Mesendoderm (in vitro differentiated cells): Measurements from ENCODE around the gene CR2.
A peak's percentile ranks its signal among the peaks of the same experiment; 100 is the strongest.
"Not testable (repeated sequence)": the region's sequence is repeated elsewhere in the genome, so short reads cannot be mapped to it uniquely, and the experiment has no call there.

Source experiments
- DNase-seq: peaks from one replicate; pipeline ENCODE4 v3.0.0; 2013
- H2AK5ac ChIP-seq: 2 replicates; pipeline ENCODE4 v1.6.1; 2013; ENCODE audit warnings: low read length, inconsistent platforms
- H2BK120ac ChIP-seq: 2 replicates; pipeline ENCODE4 v1.6.1; 2013; ENCODE audit warnings: low read depth, mild to moderate bottlenecking, low read length, moderate library complexity, mixed read lengths
- H2BK15ac ChIP-seq: replicated peaks from 2 replicates; pipeline ENCODE4 v1.6.1; 2013; ENCODE audit warnings: low read depth, mild to moderate bottlenecking, moderate library complexity
- H2BK5ac ChIP-seq: 2 replicates; pipeline ENCODE4 v1.6.1; 2013; ENCODE audit warnings: low read length, inconsistent platforms
- H3K18ac ChIP-seq: 2 replicates; pipeline ENCODE4 v1.6.1; 2013; ENCODE audit warnings: mild to moderate bottlenecking, low read length, mixed read lengths
- H3K23ac ChIP-seq: one replicate; pipeline ENCODE4 v1.6.1; 2013; ENCODE audit warnings: low read length
- H3K27ac ChIP-seq: 2 replicates; pipeline ENCODE4 v1.5.1; 2013; ENCODE audit warnings: low read depth, mild to moderate bottlenecking, inconsistent platforms, low read length, moderate library complexity
- H3K27me3 ChIP-seq: 2 replicates; pipeline ENCODE4 v1.6.1; 2013; ENCODE audit warnings: low read length, control low read depth, mild to moderate bottlenecking, inconsistent platforms; ENCODE audit not compliant: insufficient read depth, poor library complexity
- H3K36me3 ChIP-seq: 2 replicates; pipeline ENCODE4 v1.6.1; 2013; ENCODE audit warnings: low read length, inconsistent platforms; ENCODE audit not compliant: control insufficient read depth, insufficient read depth
- H3K4ac ChIP-seq: one replicate; pipeline ENCODE4 v1.6.1; 2013; ENCODE audit warnings: low read depth, mild to moderate bottlenecking, low read length, moderate library complexity
- H3K4me1 ChIP-seq: 2 replicates; pipeline ENCODE4 v1.6.1; 2013; ENCODE audit warnings: low read depth, low read length, inconsistent platforms; ENCODE audit not compliant: control insufficient read depth
- H3K4me2 ChIP-seq: 2 replicates; pipeline ENCODE4 v1.6.1; 2013; ENCODE audit warnings: low read length
- H3K4me3 ChIP-seq: 2 replicates; pipeline ENCODE4 v1.5.1; 2013; ENCODE audit warnings: mild to moderate bottlenecking, low read length
- H3K56ac ChIP-seq: one replicate; pipeline ENCODE4 v1.6.1; 2013; ENCODE audit warnings: low read length
- H3K79me1 ChIP-seq: 2 replicates; pipeline ENCODE4 v1.6.1; 2013; ENCODE audit warnings: low read length, inconsistent platforms
- H3K79me2 ChIP-seq: 2 replicates; pipeline ENCODE4 v1.6.1; 2013; ENCODE audit warnings: mild to moderate bottlenecking, low read length; ENCODE audit not compliant: control insufficient read depth, insufficient read depth
- H3K9ac ChIP-seq: 2 replicates; pipeline ENCODE4 v1.6.1; 2013; ENCODE audit warnings: low read length, inconsistent platforms
- H4K5ac ChIP-seq: one replicate; pipeline ENCODE4 v1.6.1; 2013; ENCODE audit warnings: low read length
- H4K8ac ChIP-seq: one replicate; pipeline ENCODE4 v1.6.1; 2013; ENCODE audit warnings: low read depth, mild to moderate bottlenecking, control low read depth, low read length, moderate library complexity
- WGBS: extraction: QIAGEN DNeasy Blood & Tissue Kit; methylation state at CpG from one replicate; pipeline ENCODE4 v1.1.7; 2013; ENCODE audit warnings: low lambda C conversion rate, missing lambda C conversion rate; ENCODE audit not compliant: insufficient coverage; ENCODE audit errors: extremely low coverage; 5-methylcytosine and 5-hydroxymethylcytosine counted together

CR2 gene

DNA sequence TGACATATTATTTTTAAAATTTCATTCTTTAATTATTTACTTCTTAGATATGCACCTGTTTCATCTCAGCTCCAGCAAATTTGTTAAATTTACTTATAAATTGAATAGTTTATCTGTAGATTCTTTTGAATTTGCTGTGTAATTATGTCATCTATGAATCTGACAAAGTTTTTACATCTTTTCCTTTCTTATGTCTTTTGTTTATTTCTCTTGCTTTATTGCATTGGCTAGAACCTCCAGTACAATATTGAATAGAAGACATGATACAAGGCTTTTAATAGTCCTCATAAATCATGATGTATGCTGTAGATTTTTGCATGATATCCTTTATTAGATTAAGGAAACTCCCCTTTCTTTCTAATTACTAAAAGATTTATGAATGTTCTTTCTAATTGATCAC, 62.6 kb downstream of the CR2 start:
- H2BK5ac ChIP-seq: no peak overlapping the region
- no peak overlapping the region for H2BK15ac ChIP-seq
- no peaks in the 10 kb centered on the region for H3K79me2 ChIP-seq
- H3K18ac ChIP-seq: no peak overlapping the region
- H3K23ac ChIP-seq: no peak overlapping the region
- H2BK120ac ChIP-seq: no peak overlapping the region
- no peaks in the 10 kb centered on the region for H3K79me1 ChIP-seq
- H3K27ac ChIP-seq: no peak overlapping the region
- H3K4me3 ChIP-seq: no peak overlapping the region
- no peaks in the 10 kb centered on the region for H3K4me1 ChIP-seq
- no peak overlapping the region for H3K56ac ChIP-seq
- no peak overlapping the region for H4K8ac ChIP-seq
- H3K36me3 ChIP-seq: no peaks in the 10 kb centered on the region
- no peak overlapping the region for H2AK5ac ChIP-seq
- H3K27me3 ChIP-seq: no peaks in the 10 kb centered on the region
- H3K9ac ChIP-seq: no peak overlapping the region
- no peak for DNase-seq
- no peak overlapping the region for H4K5ac ChIP-seq
- no peak overlapping the region for H3K4me2 ChIP-seq
- H3K4ac ChIP-seq: no peak overlapping the region

DNA sequence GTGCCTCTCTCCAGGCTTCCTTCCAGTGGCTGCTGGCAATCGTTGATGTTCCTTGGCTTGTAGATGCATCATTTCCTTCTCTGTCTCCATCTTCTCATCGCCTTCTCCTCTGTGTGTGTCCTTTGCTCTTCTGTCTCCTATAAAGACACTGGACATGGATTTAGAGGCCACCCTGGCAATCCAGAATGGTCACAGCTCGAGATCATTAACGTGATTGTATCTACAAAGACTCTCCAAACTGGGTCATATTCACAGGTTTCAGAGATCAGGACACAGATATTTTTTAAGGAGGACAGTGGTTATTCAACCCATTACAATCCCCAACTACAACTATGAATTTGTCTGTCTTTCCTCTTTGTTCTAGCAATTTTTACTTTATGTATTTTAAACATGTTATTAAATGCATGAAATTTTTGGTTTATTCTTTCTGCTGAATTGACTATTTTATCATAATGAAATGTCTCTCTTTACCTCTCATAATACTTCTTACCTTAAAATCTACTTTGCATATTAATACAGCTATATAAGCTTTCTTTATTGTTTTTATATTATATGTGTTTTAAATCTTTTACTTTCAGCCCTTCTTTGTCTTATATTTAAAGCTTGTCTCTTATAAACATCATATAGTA, 64.6 kb downstream of the CR2 start:
- no peak for DNase-seq
- no peak overlapping the region for H3K4me2 ChIP-seq
- no peaks in the 10 kb centered on the region for H3K79me1 ChIP-seq
- no peaks in the 10 kb centered on the region for H3K36me3 ChIP-seq
- no peak overlapping the region for H2BK120ac ChIP-seq
- no peak overlapping the region for H4K5ac ChIP-seq
- H2BK5ac ChIP-seq: no peak overlapping the region
- no peaks in the 10 kb centered on the region for H3K4me1 ChIP-seq
- H3K27me3 ChIP-seq: no peaks in the 10 kb centered on the region
- no peak overlapping the region for H3K9ac ChIP-seq
- H2AK5ac ChIP-seq: no peak overlapping the region
- no CpG with 5 or more reads among the region's 4 CpGs for WGBS
- no peaks in the 10 kb centered on the region for H3K79me2 ChIP-seq
- no peak overlapping the region for H4K8ac ChIP-seq
- H3K4me3 ChIP-seq: no peak overlapping the region
- no peak overlapping the region for H3K27ac ChIP-seq
- no peak overlapping the region for H2BK15ac ChIP-seq
- no peak overlapping the region for H3K18ac ChIP-seq
- no peak overlapping the region for H3K23ac ChIP-seq
- H3K4ac ChIP-seq: no peak overlapping the region
- H3K56ac ChIP-seq: no peak overlapping the region

DNA sequence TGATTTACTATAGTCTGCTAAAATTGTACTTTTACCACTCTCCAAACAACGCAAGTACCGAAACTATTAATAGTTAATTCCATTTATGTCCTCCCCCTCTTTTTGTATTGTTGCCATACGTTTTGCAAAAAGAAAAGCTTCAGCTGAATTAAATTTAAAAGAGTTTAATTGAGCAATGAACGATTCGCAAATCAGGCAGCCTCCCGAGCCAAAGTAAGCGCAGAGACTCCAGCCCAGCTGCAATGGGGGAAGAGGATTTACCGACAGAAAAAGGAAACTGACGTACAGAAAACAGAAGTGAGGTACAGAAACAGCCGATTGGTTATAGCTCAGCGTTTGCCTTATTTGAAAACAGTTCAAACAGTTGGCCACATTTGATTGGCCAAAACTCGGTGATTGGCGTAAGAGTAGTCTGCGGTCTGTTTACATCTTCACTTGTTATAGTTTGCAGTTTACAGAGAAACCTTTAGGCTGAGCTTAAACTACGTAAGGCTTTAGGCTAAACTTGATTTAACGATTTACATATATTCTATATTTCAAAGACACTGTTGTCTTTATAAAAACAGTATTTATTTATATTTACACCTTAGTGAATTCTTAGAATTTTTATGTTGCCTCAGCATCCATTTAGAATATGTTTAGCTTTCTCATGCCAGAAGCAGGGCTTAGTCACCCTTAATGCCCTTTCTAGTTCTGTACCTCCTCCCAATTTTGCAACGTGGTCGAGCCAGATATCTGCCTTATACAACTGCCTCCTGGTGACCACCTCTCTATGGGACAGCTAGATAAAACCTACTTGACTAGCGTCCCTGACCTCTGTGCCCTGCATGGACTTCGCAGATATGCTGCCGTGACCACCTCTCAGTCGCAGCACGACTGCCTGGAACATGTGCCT, 65.6 kb downstream of the CR2 start:
- Histone ChIP-seq H3K4me2 (no peak overlapping the region), H3K79me2 (no peaks in the 10 kb centered on the region)

DNA sequence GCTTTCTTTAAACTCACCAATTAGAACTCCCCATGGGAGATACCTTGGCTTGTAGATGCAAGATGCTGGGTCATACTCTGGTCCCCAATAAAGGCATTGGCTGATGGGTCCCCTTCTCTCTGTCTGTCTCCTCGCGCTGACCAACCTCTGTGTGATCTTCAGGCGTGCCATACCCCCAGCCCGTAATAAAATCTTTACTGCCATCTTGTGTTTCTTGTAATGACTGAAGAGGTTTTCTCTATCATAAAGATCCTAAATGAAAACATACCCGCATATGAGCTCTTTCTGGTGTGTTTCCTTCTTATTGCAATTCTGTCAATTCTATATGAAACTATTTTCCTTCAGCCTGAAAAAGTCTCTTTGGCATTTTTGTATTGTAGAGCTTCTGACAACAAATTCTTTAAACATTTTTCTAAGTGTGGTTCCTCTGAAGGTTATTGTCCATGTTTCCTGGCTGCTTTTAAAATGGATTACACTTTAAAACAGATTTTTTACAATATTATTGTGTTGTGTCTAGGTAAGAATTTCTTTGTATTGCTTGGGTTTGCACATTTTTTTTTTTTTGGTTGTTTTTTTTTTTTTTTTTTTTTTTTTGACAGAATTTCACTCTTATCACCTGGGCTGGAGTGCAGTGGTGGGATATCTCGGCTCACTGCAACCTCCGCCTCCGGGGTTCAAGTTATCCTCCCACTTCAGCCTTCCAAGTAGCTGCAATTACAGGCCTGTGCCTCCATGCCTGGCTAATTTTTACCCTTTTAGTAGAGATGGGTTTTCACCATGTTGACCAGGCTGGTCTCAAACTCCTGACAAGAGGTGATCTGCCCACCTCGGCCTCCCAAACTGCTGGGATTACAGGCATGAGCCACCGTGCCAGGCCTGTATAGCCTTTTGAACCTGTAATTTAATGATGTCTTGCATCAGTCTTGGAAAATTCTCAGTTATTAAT, 66.5 kb downstream of the CR2 start:
- not testable (repeated sequence) for H2BK5ac ChIP-seq, H4K8ac ChIP-seq, H3K36me3 ChIP-seq, H3K27ac ChIP-seq, H3K4me3 ChIP-seq, H3K4me1 ChIP-seq, H2AK5ac ChIP-seq, H2BK15ac ChIP-seq, H3K79me1 ChIP-seq, H3K4me2 ChIP-seq, H2BK120ac ChIP-seq, H3K4ac ChIP-seq, H3K56ac ChIP-seq, H3K27me3 ChIP-seq, H3K9ac ChIP-seq, H3K23ac ChIP-seq, H3K18ac ChIP-seq, H4K5ac ChIP-seq, H3K79me2 ChIP-seq
- peak; percentile 10 for DNase-seq
- WGBS: no CpG with 5 or more reads among the region's 10 CpGs

More for the DNA sequence above, 65.6 kb downstream of the CR2 start:
- no peak overlapping the region for H2BK5ac ChIP-seq
- H3K9ac ChIP-seq: no peak overlapping the region
- no peaks in the 10 kb centered on the region for H3K27me3 ChIP-seq
- no CpG with 5 or more reads among the region's 23 CpGs for WGBS
- no peak overlapping the region for H3K23ac ChIP-seq
- no peaks in the 10 kb centered on the region for H3K4me1 ChIP-seq
- no peak overlapping the region for H2BK15ac ChIP-seq
- H3K56ac ChIP-seq: no peak overlapping the region
- no peak overlapping the region for H4K8ac ChIP-seq
- no peak overlapping the region for H3K4me3 ChIP-seq
- H3K4ac ChIP-seq: no peak overlapping the region
- H3K27ac ChIP-seq: no peak overlapping the region
- DNase-seq: no peak
- H3K79me1 ChIP-seq: no peaks in the 10 kb centered on the region
- H3K36me3 ChIP-seq: no peaks in the 10 kb centered on the region
- H3K18ac ChIP-seq: no peak overlapping the region
- H4K5ac ChIP-seq: no peak overlapping the region
- H2AK5ac ChIP-seq: no peak overlapping the region
- no peak overlapping the region for H2BK120ac ChIP-seq

DNA sequence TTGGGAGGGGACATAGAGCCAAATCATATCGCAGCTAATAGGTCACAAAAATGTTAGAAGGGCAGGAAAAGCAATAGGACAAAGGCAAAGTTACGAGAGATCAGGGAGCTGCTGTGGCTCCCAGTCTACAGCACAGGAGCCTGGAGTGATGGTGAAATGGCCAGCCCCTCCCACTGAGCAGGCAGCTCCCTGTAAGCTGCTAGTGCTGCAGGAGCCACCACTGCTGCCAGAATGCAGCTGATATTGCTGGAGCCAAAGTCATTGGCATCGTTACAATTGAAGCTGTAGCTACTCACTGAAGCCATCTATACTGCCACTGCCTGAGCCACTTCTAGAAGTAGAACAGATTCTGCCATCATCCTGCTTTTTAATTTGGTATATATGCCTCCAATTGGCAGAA, 71.1 kb downstream of the CR2 start:
- not testable (repeated sequence) for H3K9ac ChIP-seq, H3K27ac ChIP-seq, H3K27me3 ChIP-seq, H3K56ac ChIP-seq, H2BK15ac ChIP-seq, H3K23ac ChIP-seq, H2AK5ac ChIP-seq, H3K4ac ChIP-seq, H2BK5ac ChIP-seq, H3K79me2 ChIP-seq, DNase-seq, H3K4me2 ChIP-seq, H3K79me1 ChIP-seq, H4K5ac ChIP-seq, H4K8ac ChIP-seq, H3K36me3 ChIP-seq, H3K4me3 ChIP-seq, H3K4me1 ChIP-seq, H3K18ac ChIP-seq, H2BK120ac ChIP-seq
- no CpG with 5 or more reads among the region's 3 CpGs for WGBS
